Effector memory CD8-positive, alpha-beta T cell (primary cell): ENCODE data around the gene SI.

ENCODE experiments used
- ATAC-seq: fragments of 150-1000 bp; cut with Tn5 transposase; replicated peaks from 2 replicates; pipeline ENCODE4 v1.10.0; 2021; ENCODE audit warnings: mild to moderate bottlenecking, moderate library complexity
- DNase-seq, 3 experiments: peaks; one replicate each; pipeline ENCODE4 v3.0.0; 2021
- H3K27ac Mint-ChIP-seq, 2 donors: one replicate each; pipeline ENCODE4 v1.8.0; 2022; ENCODE audit warnings: mild to moderate bottlenecking in 2 of 2, mixed read lengths in 2 of 2, moderate library complexity in 2 of 2
- H3K27me3 Mint-ChIP-seq, 2 donors: one replicate each; pipeline ENCODE4 v1.8.0; 2022; ENCODE audit warnings: mixed read lengths in 2 of 2
- H3K36me3 Mint-ChIP-seq: one replicate; pipeline ENCODE4 v1.8.0; 2022; ENCODE audit warnings: mild to moderate bottlenecking, moderate library complexity, mixed read lengths; ENCODE audit not compliant: insufficient read depth
- H3K4me1 Mint-ChIP-seq, 2 donors: one replicate each; pipeline ENCODE4 v1.8.0; 2022; ENCODE audit warnings: low read depth in 2 of 2, mixed read lengths in 2 of 2
- H3K4me3 Mint-ChIP-seq, 2 donors: one replicate each; pipeline ENCODE4 v1.8.0; 2022; ENCODE audit warnings: mild to moderate bottlenecking in 2 of 2, mixed read lengths in 2 of 2, moderate library complexity in 2 of 2
- H3K9me3 Mint-ChIP-seq, 2 donors: one replicate each; pipeline ENCODE4 v1.8.0; 2022; ENCODE audit warnings: mixed read lengths in 2 of 2

SI gene

GRCh38 chr3:164940745-164941144, 137.6 kb downstream of the SI start:
- no peak for ATAC-seq
- DNase-seq, result no peak

GRCh38 chr3:164929642-164930041, 148.7 kb downstream of the SI start:
- DNase-seq (no peak), ATAC-seq (no peak)
- peaks cover 2 to 23% of the 10 kb centered on the region in 2 donors for H3K9me3 Mint-ChIP-seq
- H3K27me3 Mint-ChIP-seq, result no peaks in the 10 kb centered on the region
- no peak overlapping the region for H3K27ac Mint-ChIP-seq
- H3K36me3 Mint-ChIP-seq, result no peaks in the 10 kb centered on the region
- H3K4me1 Mint-ChIP-seq, result no peaks in the 10 kb centered on the region
- H3K4me3 Mint-ChIP-seq, result no peak overlapping the region

More at GRCh38 chr3:164940745-164941144, 137.6 kb downstream of the SI start:
- no peak overlapping the region for H3K27ac Mint-ChIP-seq
- H3K27me3 Mint-ChIP-seq, result no peaks in the 10 kb centered on the region
- no peak overlapping the region for H3K4me3 Mint-ChIP-seq
- H3K9me3 Mint-ChIP-seq, result peaks cover 7% of the 10 kb centered on the region in 2 donors
- no peaks in the 10 kb centered on the region for H3K4me1 Mint-ChIP-seq
- H3K36me3 Mint-ChIP-seq, result no peaks in the 10 kb centered on the region
